WTC11 (cell line): ENCODE data around the gene CCND3. TPM values are rescaled to one million over a fixed set of nuclear protein-coding genes. Genes with fewer than 3 reads are reported as not detected.

ENCODE experiments used
- ATAC-seq: fragments of 200-7000 bp; cut with Tn5 transposase; 2 replicates; pipeline ENCODE4 v1.10.0; 2021; ENCODE audit warnings: mild to moderate bottlenecking, moderate library complexity
- CTCF ChIA-PET: fragments of 300-600 bp; sonication (Branson Sonifier 250); formaldehyde crosslinking; loops from one replicate; lab custom pipeline; 2021; ENCODE audit warnings: antibody characterized with exemption; lab: Charles Lee
- POLR2A ChIA-PET: fragments of 350-600 bp; sonication (Branson Sonifier 250); formaldehyde crosslinking; loops from one replicate; lab custom pipeline; 2021; ENCODE audit warnings: antibody characterized with exemption; lab: Charles Lee
- DNase-seq: peaks from one replicate; pipeline ENCODE4 v3.0.0; 2021; ENCODE audit warnings: low spot score
- H3K27ac Mint-ChIP-seq: 2 replicates; pipeline ENCODE4 v1.8.0; 2021; ENCODE audit warnings: mixed read lengths
- H3K27me3 Mint-ChIP-seq: 2 replicates; pipeline ENCODE4 v1.8.0; 2021; ENCODE audit warnings: low read depth, mild to moderate bottlenecking, moderate library complexity, mixed read lengths
- H3K36me3 Mint-ChIP-seq: 2 replicates; pipeline ENCODE4 v1.8.0; 2021; ENCODE audit warnings: mixed read lengths
- H3K4me1 Mint-ChIP-seq: 2 replicates; pipeline ENCODE4 v1.8.0; 2022; ENCODE audit warnings: mixed read lengths
- H3K4me3 Mint-ChIP-seq: 2 replicates; pipeline ENCODE4 v1.8.0; 2021; ENCODE audit warnings: mild to moderate bottlenecking, moderate library complexity, mixed read lengths
- H3K9me3 Mint-ChIP-seq: 2 replicates; pipeline ENCODE4 v1.8.0; 2021; ENCODE audit warnings: mixed read lengths
- CTCF ChIP-seq: fragments of 200-600 bp; IDR thresholded peaks from 2 replicates; pipeline ENCODE4 v1.8.0; 2022; ENCODE audit warnings: antibody characterized with exemption
- E2F4 ChIP-seq: sonication (generic); formaldehyde crosslinking; IDR thresholded peaks from 2 replicates; pipeline ENCODE4 v1.8.1; 2022; ENCODE audit warnings: low read depth, mild to moderate bottlenecking, moderate library complexity, missing genetic modification reagents, borderline replicate concordance
- ELF4 ChIP-seq: sonication (generic); formaldehyde crosslinking; IDR thresholded peaks from 2 replicates; pipeline ENCODE4 v1.8.1; 2022; ENCODE audit warnings: low read depth, mild to moderate bottlenecking, moderate library complexity, missing genetic modification reagents
- ESRRA ChIP-seq: sonication (generic); formaldehyde crosslinking; IDR thresholded peaks from 2 replicates; pipeline ENCODE4 v1.8.1; 2022; ENCODE audit warnings: mild to moderate bottlenecking, missing genetic modification reagents, borderline replicate concordance
- NFATC4 ChIP-seq: fragments of 250-450 bp; sonication (Bioruptor Pico); IDR thresholded peaks from 2 replicates; pipeline ENCODE4 v1.9.0; 2021; ENCODE audit warnings: mild to moderate bottlenecking
- NR1H2 ChIP-seq: sonication (generic); formaldehyde crosslinking; IDR thresholded peaks from 2 replicates; pipeline ENCODE4 v1.9.0; 2021; ENCODE audit warnings: mild to moderate bottlenecking, moderate library complexity, missing genetic modification reagents
- OVOL2 ChIP-seq: fragments of 250-450 bp; sonication (Bioruptor Pico); IDR thresholded peaks from 2 replicates; pipeline ENCODE4 v1.9.0; 2021; ENCODE audit warnings: mild to moderate bottlenecking, borderline replicate concordance
- TEAD4 ChIP-seq: sonication (generic); formaldehyde crosslinking; IDR thresholded peaks from 2 replicates; pipeline ENCODE4 v1.8.0; 2022; ENCODE audit warnings: mild to moderate bottlenecking, missing genetic modification reagents
- USF2 ChIP-seq: sonication (generic); formaldehyde crosslinking; IDR thresholded peaks from 2 replicates; pipeline ENCODE4 v1.8.1; 2023; ENCODE audit warnings: mild to moderate bottlenecking, missing genetic modification reagents, moderate library complexity
- ZNF263 ChIP-seq: sonication (generic); formaldehyde crosslinking; IDR thresholded peaks from 2 replicates; pipeline ENCODE4 v1.8.1; 2022; ENCODE audit warnings: low read depth, mild to moderate bottlenecking, moderate library complexity, missing genetic modification reagents
- ZNF425 ChIP-seq: fragments of 250-450 bp; sonication (Bioruptor Pico); conservative IDR thresholded peaks from 2 replicates; pipeline ENCODE4 v1.9.0; 2021; ENCODE audit warnings: mild to moderate bottlenecking
- ZNF532 ChIP-seq: fragments of 250-450 bp; sonication (Bioruptor Pico); IDR thresholded peaks from 2 replicates; pipeline ENCODE4 v1.9.0; 2021; ENCODE audit warnings: mild to moderate bottlenecking, borderline replicate concordance
- total RNA-seq: library from RNA; stranded (reverse); gene quantifications from 3 replicates; pipeline ENCODE4 v1.2.3, GENCODE V29; 2021

The CCND3 gene
- total RNA-seq, 1 experiment from 2014 or later: 33.6 TPM

- TF ChIP-seq ZNF263 (CRISPR knock-in tag): no peak
- TF ChIP-seq OVOL2 (CRISPR knock-in tag): no peak
- TF ChIP-seq USF2 (CRISPR knock-in tag): no peak
- TF ChIP-seq TEAD4 (CRISPR knock-in tag): no peak
- TF ChIP-seq ESRRA (CRISPR knock-in tag): no peak
- TF ChIP-seq, all 79 proteins: peak for 0
These were observed 3.6 kb downstream of the CCND3 start (continued) for GRCh38 chr6:41937861-41938574.

GRCh38 chr6:41937472-41937860, 4.1 kb downstream of the CCND3 start:
- no peak for TF ChIP-seq ZNF425 (CRISPR knock-in tag)
- POLR2A ChIA-PET: no interaction called here
- CTCF ChIA-PET: interaction anchor here (1.1 to 8.9 kb wide), 4 partner anchors 15 to 111 kb away, joined by 5 to 112 read pairs (median 6); partner anchors contain the start of genes BYSL and MED20
- H3K9me3 Mint-ChIP-seq: no peaks in the 10 kb centered on the region
- H3K4me1 Mint-ChIP-seq: peaks cover 33% of the 10 kb centered on the region
- H3K27ac Mint-ChIP-seq: no peak overlapping the region; the same call in 1 of the 2 replicates
- H3K27me3 Mint-ChIP-seq: no peaks in the 10 kb centered on the region
- H3K36me3 Mint-ChIP-seq: peaks cover 16% of the 10 kb centered on the region
- DNase-seq: no peak
- no peak for ATAC-seq
- H3K4me3 Mint-ChIP-seq: no peak overlapping the region

GRCh38 chr6:41936073-41936837, 5.4 kb downstream of the CCND3 start:
- H3K27me3 Mint-ChIP-seq: no peaks in the 10 kb centered on the region
- 0 out of 2 replicates have a peak overlapping the region, but pooled peaks have one; percentile 78 for H3K27ac Mint-ChIP-seq
- H3K9me3 Mint-ChIP-seq: no peaks in the 10 kb centered on the region
- peaks cover 28% of the 10 kb centered on the region for H3K36me3 Mint-ChIP-seq
- H3K4me3 Mint-ChIP-seq: no peak overlapping the region
- TF ChIP-seq ELF4 (CRISPR knock-in tag): no peak
- TF ChIP-seq NFATC4 (CRISPR knock-in tag): 0 out of 2 replicates have a peak, but pooled peaks have one; percentile 8
- TF ChIP-seq CTCF: peak; percentile 77
- TF ChIP-seq NR1H2 (CRISPR knock-in tag): no peak
- TF ChIP-seq E2F4 (CRISPR knock-in tag): no peak
- TF ChIP-seq ZNF532: 0 out of 2 replicates have a peak, but pooled peaks have one; percentile 34
- ChIA-PET CTCF (interaction anchor here (0.5 to 8.9 kb wide), 25 partner anchors 9 to 230 kb away, joined by 3 to 112 read pairs (median 4); partner anchors contain the start of genes BYSL, FRS3, MED20 and TAF8), POLR2A (interaction anchor here (0.5 to 1.0 kb wide), 3 partner anchors 24 to 108 kb away, joined by 3 to 4 read pairs (median 3); no protein-coding TSS in a partner anchor)
- ATAC-seq (peak; percentile 49), DNase-seq (peak; percentile 61)
- peaks cover 26% of the 10 kb centered on the region for H3K4me1 Mint-ChIP-seq
